HAP-1 (cell line): ENCODE data around the gene MAGI1.

Experiments used
- DNase-seq, 2 experiments: peaks; one replicate each; pipeline ENCODE4 v3.0.0-alpha.2; 2016 to 2020; ENCODE audit warnings: low spot score in 2 of 2
- H3K27me3 ChIP-seq: fragments of 250-450 bp; sonication (Bioruptor Pico); 2 replicates; pipeline ENCODE4 v1.5.1; 2020; ENCODE audit warnings: low read depth, mild to moderate bottlenecking, moderate library complexity
- H3K36me3 ChIP-seq: fragments of 250-450 bp; sonication (Bioruptor Pico); replicated peaks from 2 replicates; pipeline ENCODE4 v1.5.1; 2020; ENCODE audit warnings: mild to moderate bottlenecking
- H3K4me1 ChIP-seq: fragments of 250-450 bp; sonication (Bioruptor Pico); 2 replicates; pipeline ENCODE4 v1.5.1; 2020; ENCODE audit warnings: mild to moderate bottlenecking
- H3K4me3 ChIP-seq: fragments of 250-450 bp; sonication (Bioruptor Pico); 2 replicates; pipeline ENCODE4 v1.5.1; 2020; ENCODE audit warnings: mild to moderate bottlenecking, moderate library complexity
- H3K9me3 ChIP-seq: fragments of 250-450 bp; sonication (Bioruptor Pico); 2 replicates; pipeline ENCODE4 v1.5.1; 2020; ENCODE audit warnings: mild to moderate bottlenecking, moderate library complexity
- in situ Hi-C: fragments of 300-500 bp; cut with MboI; formaldehyde crosslinking; loops from 3 replicates; pipeline ENCODE4 v1.14.3; 2020; ENCODE audit warnings: low sequenced_read_pairs, inconsistent platforms, mixed read lengths

MAGI1 gene

GRCh38 chr3:65445573-65446169 is 593.0 kb downstream of the MAGI1 start:
- no peaks in the 10 kb centered on the region for H3K9me3 ChIP-seq
- H3K27me3 ChIP-seq: 0 out of 2 replicates have a peak, but pooled peaks cover 7% of the 10 kb centered on the region
- no peak overlapping the region for H3K4me3 ChIP-seq
- in situ Hi-C loops: loop anchor here (10.0 kb wide), 2 partner anchors 219 to 289 kb away; no protein-coding TSS in a partner anchor
- DNase-seq: no peak
- H3K36me3 ChIP-seq: no peaks in the 10 kb centered on the region
- H3K4me1 ChIP-seq: peaks cover 15% of the 10 kb centered on the region

GRCh38 chr3:65444447-65444815 is 594.3 kb downstream of the MAGI1 start:
- H3K9me3 ChIP-seq: no peaks in the 10 kb centered on the region
- in situ Hi-C loops: loop anchor here (10.0 kb wide), 2 partner anchors 220 to 290 kb away; no protein-coding TSS in a partner anchor

GRCh38 chr3:65443739-65444446 is 594.8 kb downstream of the MAGI1 start:
- DNase-seq: peak in 1 of 2 experiments; percentile 71
- H3K27me3 ChIP-seq: 0 out of 2 replicates have a peak, but pooled peaks cover 7% of the 10 kb centered on the region
- no peak overlapping the region for H3K4me3 ChIP-seq
- no peaks in the 10 kb centered on the region for H3K9me3 ChIP-seq
- H3K4me1 ChIP-seq: peaks cover 20% of the 10 kb centered on the region
- H3K36me3 ChIP-seq: no peaks in the 10 kb centered on the region
- in situ Hi-C loops: loop anchor here (10.0 kb wide), 2 partner anchors 221 to 291 kb away; no protein-coding TSS in a partner anchor

More at GRCh38 chr3:65444447-65444815, 594.3 kb downstream of the MAGI1 start:
- 0 out of 2 replicates have a peak, but pooled peaks cover 7% of the 10 kb centered on the region for H3K27me3 ChIP-seq
- peak in 1 of 2 experiments; percentile 53 for DNase-seq
- peaks cover 20% of the 10 kb centered on the region for H3K4me1 ChIP-seq
- no peak overlapping the region for H3K4me3 ChIP-seq
- H3K36me3 ChIP-seq: no peaks in the 10 kb centered on the region

GRCh38 chr3:65439641-65440284 is 599.0 kb downstream of the MAGI1 start:
- in situ Hi-C loops: loop anchor here (10.0 kb wide), 3 partner anchors 225 to 905 kb away; no protein-coding TSS in a partner anchor
- Histone ChIP-seq H3K4me3 (no peak overlapping the region), H3K36me3 (no peaks in the 10 kb centered on the region), H3K4me1 (peaks cover 14% of the 10 kb centered on the region), H3K9me3 (no peaks in the 10 kb centered on the region), H3K27me3 (0 out of 2 replicates have a peak, but pooled peaks cover 1% of the 10 kb centered on the region)
- DNase-seq: peak; percentile 57 to 73

GRCh38 chr3:65438612-65439011 is 600.1 kb downstream of the MAGI1 start:
- Histone ChIP-seq H3K27me3 (no peaks in the 10 kb centered on the region), H3K4me3 (no peak overlapping the region), H3K9me3 (no peaks in the 10 kb centered on the region), H3K4me1 (peaks cover 5% of the 10 kb centered on the region; the same call in 1 of the 2 replicates), H3K36me3 (no peaks in the 10 kb centered on the region)
- no peak for DNase-seq
- in situ Hi-C loops: loop anchor here (10.0 kb wide), 1 partner anchor 904 kb away; no protein-coding TSS in a partner anchor

GRCh38 chr3:65438096-65438495 is 600.6 kb downstream of the MAGI1 start:
- Histone ChIP-seq H3K36me3 (no peaks in the 10 kb centered on the region), H3K9me3 (no peaks in the 10 kb centered on the region), H3K4me3 (no peak overlapping the region), H3K4me1 (peaks cover 5% of the 10 kb centered on the region; the same call in 1 of the 2 replicates), H3K27me3 (no peaks in the 10 kb centered on the region)
- in situ Hi-C loops: loop anchor here (10.0 kb wide), 1 partner anchor 903 kb away; no protein-coding TSS in a partner anchor
- DNase-seq: no peak

GRCh38 chr3:65436580-65436979 is 602.1 kb downstream of the MAGI1 start:
- no peaks in the 10 kb centered on the region for H3K36me3 ChIP-seq
- in situ Hi-C loops: loop anchor here (10.0 kb wide), 1 partner anchor 902 kb away; no protein-coding TSS in a partner anchor
- no peaks in the 10 kb centered on the region for H3K27me3 ChIP-seq
- no peak overlapping the region for H3K4me3 ChIP-seq
- H3K9me3 ChIP-seq: no peaks in the 10 kb centered on the region
- H3K4me1 ChIP-seq: peaks cover 5% of the 10 kb centered on the region; the same call in 1 of the 2 replicates
- peak in 1 of 2 experiments; percentile 28 for DNase-seq

GRCh38 chr3:65433480-65433879 is 605.2 kb downstream of the MAGI1 start:
- in situ Hi-C loops: loop anchor here (10.0 kb wide), 1 partner anchor 899 kb away; no protein-coding TSS in a partner anchor
- Histone ChIP-seq H3K4me1 (no peaks in the 10 kb centered on the region), H3K27me3 (no peaks in the 10 kb centered on the region), H3K36me3 (no peaks in the 10 kb centered on the region), H3K9me3 (no peaks in the 10 kb centered on the region), H3K4me3 (no peak overlapping the region)
- DNase-seq: no peak

GRCh38 chr3:65432388-65433003 is 606.2 kb downstream of the MAGI1 start:
- H3K4me3 ChIP-seq: no peak overlapping the region
- no peaks in the 10 kb centered on the region for H3K4me1 ChIP-seq
- H3K9me3 ChIP-seq: no peaks in the 10 kb centered on the region
- no peak for DNase-seq
- in situ Hi-C loops: loop anchor here (10.0 kb wide), 1 partner anchor 898 kb away; no protein-coding TSS in a partner anchor
- H3K27me3 ChIP-seq: no peaks in the 10 kb centered on the region
- no peaks in the 10 kb centered on the region for H3K36me3 ChIP-seq

GRCh38 chr3:65425880-65426279 is 612.8 kb downstream of the MAGI1 start:
- DNase-seq: peak in 1 of 2 experiments; percentile 21
- in situ Hi-C loops: no loop called here
- H3K27me3 ChIP-seq: no peaks in the 10 kb centered on the region
- no peak overlapping the region for H3K4me3 ChIP-seq
- H3K36me3 ChIP-seq: no peaks in the 10 kb centered on the region
- H3K9me3 ChIP-seq: no peaks in the 10 kb centered on the region
- no peaks in the 10 kb centered on the region for H3K4me1 ChIP-seq

GRCh38 chr3:65422154-65422553 is 616.6 kb downstream of the MAGI1 start:
- DNase-seq: no peak
- no peaks in the 10 kb centered on the region for H3K27me3 ChIP-seq
- H3K4me1 ChIP-seq: no peaks in the 10 kb centered on the region
- H3K4me3 ChIP-seq: no peak overlapping the region
- in situ Hi-C loops: no loop called here
- H3K9me3 ChIP-seq: no peaks in the 10 kb centered on the region
- no peaks in the 10 kb centered on the region for H3K36me3 ChIP-seq

- in situ Hi-C loops: no loop called here
- Histone ChIP-seq H3K9me3 (no peaks in the 10 kb centered on the region), H3K4me3 (no peak overlapping the region), H3K36me3 (no peaks in the 10 kb centered on the region), H3K4me1 (no peaks in the 10 kb centered on the region), H3K27me3 (no peaks in the 10 kb centered on the region)
- no peak for DNase-seq
These were observed 619.5 kb downstream of the MAGI1 start for GRCh38 chr3:65419233-65419632.

- in situ Hi-C loops: no loop called here
- Histone ChIP-seq H3K36me3 (no peaks in the 10 kb centered on the region), H3K4me3 (no peak overlapping the region), H3K27me3 (no peaks in the 10 kb centered on the region), H3K4me1 (no peaks in the 10 kb centered on the region), H3K9me3 (no peaks in the 10 kb centered on the region)
- DNase-seq: no peak
These were observed 624.8 kb downstream of the MAGI1 start for GRCh38 chr3:65413891-65414290.
